GM18517 (cell line): Measurements from ENCODE around the gene VRK2.
"Not testable (repeated sequence)": the region's sequence is repeated elsewhere in the genome, so short reads cannot be mapped to it uniquely, and the experiment has no call there.

ENCODE experiments used
- ATAC-seq: cut with Tn5 transposase; IDR thresholded peaks from one replicate; pipeline ENCODE4 v1.9.1; 2021; ENCODE audit warnings: mild to moderate bottlenecking, moderate library complexity; ENCODE audit not compliant: unreplicated experiment

Gene VRK2

GRCh38 chr2:58157754-58158153 lies 111.1 kb downstream of the VRK2 start:
- no peak for ATAC-seq

GRCh38 chr2:58158481-58158880 lies 111.9 kb downstream of the VRK2 start:
- ATAC-seq = no peak

DNA sequence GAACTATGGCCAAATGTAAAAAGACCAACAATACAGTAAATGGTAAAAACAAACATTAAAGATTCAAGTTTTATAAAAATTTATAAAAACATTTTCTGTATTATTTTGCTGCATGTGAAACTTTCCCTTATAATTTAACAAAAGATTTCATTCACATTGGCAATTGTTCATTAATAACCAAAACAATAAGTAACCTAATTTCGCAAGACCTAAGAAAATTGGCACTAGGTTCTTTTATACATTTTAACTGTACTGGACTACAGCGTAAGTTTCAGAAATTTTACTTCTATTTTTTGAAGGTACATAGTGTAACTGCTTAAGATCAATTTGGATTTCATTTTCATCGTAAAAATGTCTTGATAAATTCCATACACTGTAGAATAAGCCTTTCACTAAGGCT lies 117.3 kb downstream of the VRK2 start:
- ATAC-seq = no peak

DNA sequence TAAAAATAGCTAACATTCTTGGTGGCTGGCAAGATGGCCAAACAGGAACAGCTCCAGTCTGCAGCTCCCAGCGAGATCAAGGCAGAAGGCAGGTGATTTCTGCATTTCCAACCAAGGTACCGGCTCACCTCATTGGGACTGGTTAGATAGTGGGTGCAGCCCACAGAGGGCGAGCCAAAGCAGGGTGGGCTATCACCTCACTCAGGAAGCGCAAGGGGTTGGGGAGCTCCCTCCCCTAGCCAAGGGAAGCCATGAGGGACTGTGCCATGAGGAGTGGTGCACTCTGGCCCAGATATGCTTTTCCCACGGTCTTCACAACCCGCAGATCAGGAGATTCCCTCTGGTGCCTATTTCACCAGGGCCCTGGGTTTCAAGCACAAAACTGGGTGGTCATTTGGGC lies 121.5 kb downstream of the VRK2 start:
- ATAC-seq = not testable (repeated sequence)

DNA sequence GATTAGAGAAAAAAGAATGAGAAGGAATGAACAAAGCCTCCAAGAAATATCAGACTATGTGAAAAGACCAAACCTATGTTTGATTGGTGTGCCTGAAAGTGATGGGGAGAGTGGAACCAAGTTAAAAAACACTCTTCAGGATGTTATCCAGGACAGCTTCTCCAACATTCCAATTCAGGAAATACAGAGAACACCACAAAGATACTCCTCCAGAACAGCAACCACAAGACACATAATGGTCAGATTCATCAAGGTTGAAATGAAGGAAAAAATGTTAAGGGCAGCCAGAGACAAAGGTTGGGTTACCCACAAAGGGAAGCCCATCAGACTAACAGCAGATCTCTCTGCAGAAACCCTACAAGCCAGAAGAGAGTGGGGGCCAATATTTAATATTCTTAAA lies 123.2 kb downstream of the VRK2 start:
- not testable (repeated sequence) for ATAC-seq

DNA sequence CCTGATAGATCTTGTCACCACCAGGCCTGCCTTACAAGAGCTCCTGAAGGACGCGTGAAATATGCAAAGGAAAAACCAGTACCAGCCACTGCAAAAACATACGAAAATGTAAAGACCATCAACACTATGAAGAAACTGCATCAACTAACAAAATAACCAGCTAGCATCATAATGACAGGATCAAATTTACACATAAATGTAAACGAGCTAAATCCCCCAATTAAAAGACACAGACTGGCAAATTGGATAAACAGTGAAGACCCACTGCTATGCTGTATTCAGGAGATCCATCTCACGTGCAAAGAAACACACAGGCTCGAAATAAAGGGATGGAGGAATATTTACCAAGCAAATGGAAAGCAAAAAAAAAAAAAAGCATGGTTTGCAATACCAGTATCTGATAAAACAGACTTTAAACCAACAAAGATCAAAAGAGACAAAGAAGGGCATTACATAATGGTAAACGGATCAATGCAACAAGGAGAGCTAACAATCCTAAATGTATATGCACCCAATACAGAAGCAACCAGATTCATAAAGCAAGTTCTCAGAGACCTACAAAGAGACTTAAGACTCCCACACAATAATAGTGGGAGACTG lies 123.8 kb downstream of the VRK2 start:
- not testable (repeated sequence) for ATAC-seq

DNA sequence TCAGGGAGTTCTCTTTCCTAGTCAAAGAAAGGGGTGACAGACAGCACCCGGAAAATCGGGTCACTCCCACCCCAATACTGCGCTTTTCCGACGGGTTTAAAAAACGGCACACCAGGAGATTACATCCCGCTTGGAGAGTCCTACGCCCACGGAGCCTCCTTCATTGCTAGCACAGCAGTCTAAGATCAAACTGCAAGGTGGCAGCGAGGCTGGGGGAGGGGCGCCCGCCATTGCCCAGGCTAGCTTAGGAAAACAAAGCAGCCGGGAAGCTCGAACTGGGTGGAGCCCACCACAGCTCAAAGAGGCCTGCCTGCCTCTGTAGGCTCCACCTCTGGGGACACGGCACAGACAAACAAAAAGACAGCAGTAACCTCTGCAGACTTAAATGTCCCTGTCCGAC lies 125.2 kb downstream of the VRK2 start:
- ATAC-seq = not testable (repeated sequence)

GRCh38 chr2:58177187-58177586 lies 130.6 kb downstream of the VRK2 start:
- not testable (repeated sequence) for ATAC-seq

DNA sequence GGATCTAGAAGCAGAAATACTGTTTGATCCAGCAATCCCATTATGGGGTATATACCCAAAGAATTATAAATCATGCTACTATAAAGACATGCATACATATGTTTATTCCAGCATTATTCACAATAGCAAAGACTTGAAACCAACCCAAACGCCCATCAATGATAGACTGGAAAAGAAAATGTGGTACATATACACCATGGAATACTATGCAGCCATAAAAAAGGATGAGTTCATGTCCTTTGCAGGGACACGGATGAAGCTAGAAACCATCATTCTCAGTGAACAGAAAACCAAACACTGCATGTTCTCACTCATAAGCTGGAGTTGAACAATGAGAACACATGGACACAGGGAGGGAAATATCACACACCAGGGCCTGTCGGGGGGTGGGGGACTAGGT lies 133.6 kb downstream of the VRK2 start:
- ATAC-seq = not testable (repeated sequence)

- no peak for ATAC-seq
Observed at GRCh38 chr2:58180635-58181034, 134.0 kb downstream of the VRK2 start.

GRCh38 chr2:58182527-58182926 lies 135.9 kb downstream of the VRK2 start:
- ATAC-seq = no peak

GRCh38 chr2:58186501-58186900 lies 139.9 kb downstream of the VRK2 start:
- no peak for ATAC-seq

DNA sequence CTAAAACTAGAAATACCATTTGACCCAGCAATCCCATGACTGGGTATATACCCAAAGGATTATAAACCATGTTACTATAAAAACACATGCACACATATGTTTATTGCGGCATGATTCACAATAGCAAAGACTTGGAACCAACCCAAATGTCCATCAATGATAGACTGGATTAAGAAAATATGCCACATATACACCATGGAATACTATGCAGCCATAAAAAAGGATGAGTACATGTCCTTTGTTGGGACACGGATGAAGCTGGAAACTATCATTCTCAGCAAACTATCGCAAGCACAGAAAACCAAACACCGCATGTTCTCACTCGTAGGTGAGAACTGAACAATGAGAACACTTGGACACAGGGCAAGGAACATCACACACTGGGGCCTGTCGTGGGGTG lies 140.4 kb downstream of the VRK2 start:
- not testable (repeated sequence) for ATAC-seq

- no peak for ATAC-seq
Observed at GRCh38 chr2:58194458-58194857, 147.9 kb downstream of the VRK2 start.

DNA sequence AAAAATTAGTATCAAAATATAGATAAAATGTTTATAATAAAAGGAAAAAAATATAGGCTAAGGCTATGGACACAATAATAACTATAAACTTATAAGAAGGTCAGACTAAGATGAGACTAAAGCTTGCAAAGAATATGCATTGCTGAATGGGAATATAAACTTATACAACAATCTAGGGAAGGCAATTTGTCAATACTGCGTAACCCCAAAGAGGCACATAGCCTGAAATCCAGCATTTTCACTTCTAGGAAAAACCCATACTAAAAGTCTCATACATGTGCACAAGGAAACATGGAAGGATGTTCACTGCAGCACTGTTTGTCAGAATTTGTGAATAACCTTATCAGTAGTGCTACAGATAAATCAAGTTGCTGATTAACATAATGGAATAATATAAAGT lies 149.1 kb downstream of the VRK2 start:
- ATAC-seq = no peak

DNA sequence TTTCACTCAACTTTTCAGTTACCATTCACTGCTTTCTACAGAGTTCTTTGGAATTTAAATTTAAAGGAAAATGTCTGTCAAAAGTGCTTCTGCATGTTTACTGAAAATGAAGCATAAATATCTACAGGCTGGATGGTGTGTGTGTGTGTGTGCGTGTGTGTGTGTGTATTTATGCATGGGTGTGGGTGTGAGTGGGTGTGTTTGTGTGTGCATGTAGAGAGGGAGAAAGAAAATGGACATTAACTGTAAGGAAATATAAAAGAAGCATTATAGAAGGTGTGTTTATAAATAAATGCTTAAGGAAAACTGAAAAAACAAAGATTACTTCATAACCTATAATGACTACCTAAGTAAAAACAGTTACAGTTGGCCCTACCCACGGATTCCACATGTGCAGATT lies 151.3 kb downstream of the VRK2 start:
- no peak for ATAC-seq

GRCh38 chr2:58202404-58202803 lies 155.8 kb downstream of the VRK2 start:
- ATAC-seq = no peak

GRCh38 chr2:58203018-58203417 lies 156.4 kb downstream of the VRK2 start:
- no peak for ATAC-seq

- ATAC-seq = no peak
Observed at GRCh38 chr2:58204195-58204959, 157.8 kb downstream of the VRK2 start.

- ATAC-seq = no peak
Observed at GRCh38 chr2:58206785-58207184, 160.2 kb downstream of the VRK2 start.

- no peak for ATAC-seq
Observed at GRCh38 chr2:58207189-58207588, 160.6 kb downstream of the VRK2 start.
